Astrocyte of the cerebellum (primary cell): ENCODE results near the gene TMPRSS3.

Source experiments
- DNase-seq: peaks from one replicate; pipeline ENCODE4 v3.0.0-alpha.2; 2011; ENCODE audit warnings: low read depth
- H3K4me3 ChIP-seq: 2 replicates; pipeline ENCODE4 v1.5.1; 2011; ENCODE audit warnings: mild to moderate bottlenecking, low read depth, low read length, moderate library complexity
- CTCF ChIP-seq: IDR thresholded peaks from 2 replicates; pipeline ENCODE4 v1.5.1; 2012; ENCODE audit warnings: low read length, low read depth, moderate library complexity, mild to moderate bottlenecking; ENCODE audit errors: missing control alignments
- in situ Hi-C: cut with HindIII; loops from 2 replicates; pipeline ENCODE4 v1.10.0; 2017; ENCODE audit warnings: low sequenced_read_pairs

The TMPRSS3 gene

GRCh38 chr21:42352441-42353095 lies 43.3 kb downstream of the TMPRSS3 start:
- in situ Hi-C loops = no loop called here
- TF ChIP-seq CTCF = no peak
- DNase-seq = no peak
- H3K4me3 ChIP-seq = no peak overlapping the region

GRCh38 chr21:42351626-42352440 lies 44.0 kb downstream of the TMPRSS3 start:
- no peak for DNase-seq
- in situ Hi-C loops = no loop called here
- TF ChIP-seq CTCF = no peak
- H3K4me3 ChIP-seq = no peak overlapping the region

GRCh38 chr21:42350927-42351426 lies 44.9 kb downstream of the TMPRSS3 start, which contains the start of gene TFF2:
TFF2 (minus strand) TSS chr21:42350994; CDS start chr21:42350957, 37 bp downstream.
- in situ Hi-C loops = no loop called here
- no peak within 1 kb of the TSS for H3K4me3 ChIP-seq
- no peak for TF ChIP-seq CTCF
- no peak for DNase-seq

GRCh38 chr21:42350318-42350910 lies 45.4 kb downstream of the TMPRSS3 start:
- no peak for TF ChIP-seq CTCF
- DNase-seq = no peak
- H3K4me3 ChIP-seq = no peak overlapping the region
- in situ Hi-C loops = no loop called here

- DNase-seq = no peak
- in situ Hi-C loops = no loop called here
- H3K4me3 ChIP-seq = no peak overlapping the region
- TF ChIP-seq CTCF = no peak
Measured at GRCh38 chr21:42349420-42350317, 46.2 kb downstream of the TMPRSS3 start.

GRCh38 chr21:42348762-42349161 lies 47.1 kb downstream of the TMPRSS3 start:
- H3K4me3 ChIP-seq = no peak overlapping the region
- in situ Hi-C loops = no loop called here
- DNase-seq = no peak
- no peak for TF ChIP-seq CTCF
